K562 (cell line): Measurements from ENCODE around the gene SLC7A11. TPM values are rescaled to one million over a fixed set of nuclear protein-coding genes. Genes with fewer than 3 reads are reported as not detected.

Experiments
- ATAC-seq: fragments of 200-7000 bp; cut with Tn5 transposase; 3 replicates; pipeline ENCODE4 v1.9.1; 2020; ENCODE audit warnings: moderate library complexity
- BruUV-seq: library from RNA; stranded (reverse); fragments of 400-500 nt; replicated peaks from 2 replicates; lab custom pipeline; 2021; lab: Mats Ljungman, UMichigan
- CTCF ChIA-PET: fragments of 300-600 bp; formaldehyde crosslinking; extraction: SDS; loops from one replicate; lab custom pipeline; 2021; ENCODE audit warnings: low intra/inter-chr PET ratio; lab: Yijun Ruan, JAX
- POLR2A ChIA-PET: fragments of 300-600, 350-650 bp; sonication (Branson Sonifier 250); formaldehyde crosslinking; extraction: SDS; loops from one replicate; lab custom pipeline; 2021; ENCODE audit warnings: antibody characterized with exemption, inconsistent platforms; lab: Yijun Ruan, JAX
- DNase-seq, 4 experiments: peaks; one replicate each; pipeline versions ENCODE4 v3.0.0 to v3.0.0-alpha.2; 2011 to 2018; ENCODE audit warnings: low spot score in 3 of 4, mixed read lengths in 3 of 4; ENCODE audit errors: extremely low read depth in 1 of 4
- FAIRE-seq: peaks from 2 replicates; lab custom pipeline; 2011; peaks lifted over from hg19 to GRCh38; lab: Jason Lieb, UNC
- H2AFZ ChIP-seq: 2 replicates; pipeline ENCODE4 v1.6.0; 2011; ENCODE audit warnings: low read depth, low read length, control low read depth, inconsistent platforms
- H3K27ac ChIP-seq: fragments of 200-600 bp; 3 replicates; pipeline ENCODE4 v1.8.0; 2011; ENCODE audit warnings: low read depth, mild to moderate bottlenecking, control low read depth, inconsistent platforms, low read length, moderate library complexity, mixed read lengths; ENCODE audit errors: extremely low read depth
- H3K27me3 ChIP-seq, 2 experiments: fragments of 300-600 bp in 1 of 2; 2 replicates in 1 of 2; 3 replicates in 1 of 2; pipeline versions ENCODE4 v1.6.0 to v1.8.0; 2011; ENCODE audit warnings: inconsistent platforms in 2 of 2, low read length in 2 of 2, mild to moderate bottlenecking in 1 of 2, mixed read lengths in 1 of 2, moderate library complexity in 1 of 2; ENCODE audit not compliant: control insufficient read depth in 2 of 2, insufficient read depth in 2 of 2
- H3K36me3 ChIP-seq: fragments of 300-600 bp; 3 replicates; pipeline ENCODE4 v1.8.0; 2011; ENCODE audit warnings: mild to moderate bottlenecking, low read length, inconsistent platforms; ENCODE audit not compliant: control insufficient read depth, insufficient read depth
- H3K4me1 ChIP-seq, 2 experiments: fragments of 200-600 bp in 1 of 2; replicated peaks in 1 of 2; 2 replicates in 1 of 2; 3 replicates in 1 of 2; pipeline versions ENCODE4 v1.5.1 to v1.8.0; 2011; ENCODE audit warnings: inconsistent platforms in 2 of 2, low read length in 2 of 2, mild to moderate bottlenecking in 1 of 2, mixed read lengths in 1 of 2, moderate library complexity in 1 of 2; ENCODE audit not compliant: control insufficient read depth in 2 of 2, insufficient read depth in 2 of 2
- H3K4me2 ChIP-seq: 2 replicates; pipeline ENCODE4 v1.6.1; 2011; ENCODE audit warnings: low read length, control low read depth, inconsistent platforms, mixed read lengths; ENCODE audit not compliant: insufficient read depth
- H3K4me3 ChIP-seq: fragments of 200-600 bp; sonication (generic), shearing (Covaris generic); 2 replicates; pipeline ENCODE4 v1.5.1; 2016; ENCODE audit warnings: control low read depth, inconsistent platforms
- H3K79me2 ChIP-seq: fragments of 200-600 bp; 3 replicates; pipeline ENCODE4 v1.8.0; 2011; ENCODE audit warnings: low read length, inconsistent platforms; ENCODE audit not compliant: control insufficient read depth, insufficient read depth
- H3K9ac ChIP-seq, 2 experiments: 2 replicates each; pipeline versions ENCODE4 v1.6.0 to v1.6.1; 2011; ENCODE audit warnings: low read depth in 2 of 2, low read length in 2 of 2, control low read depth in 1 of 2, inconsistent platforms in 1 of 2, mild to moderate bottlenecking in 1 of 2, mixed read lengths in 1 of 2; ENCODE audit not compliant: insufficient read depth in 1 of 2
- H3K9me1 ChIP-seq: one replicate; pipeline ENCODE4 v1.6.0; 2011; ENCODE audit warnings: inconsistent platforms, mild to moderate bottlenecking, low read length, moderate library complexity; ENCODE audit not compliant: control insufficient read depth, insufficient read depth
- H3K9me3 ChIP-seq: replicated peaks from 2 replicates; pipeline ENCODE4 v1.5.1; 2011; ENCODE audit warnings: low read depth, low read length, inconsistent platforms; ENCODE audit not compliant: control insufficient read depth, insufficient read depth
- H4K20me1 ChIP-seq: replicated peaks from 2 replicates; pipeline ENCODE4 v1.6.1; 2011; ENCODE audit warnings: low read length, inconsistent platforms, mixed read lengths; ENCODE audit not compliant: control insufficient read depth, insufficient read depth
- BRF1 ChIP-seq: IDR thresholded peaks from 3 replicates; pipeline ENCODE4 v1.6.1; 2011; ENCODE audit warnings: borderline replicate concordance, mild to moderate bottlenecking; ENCODE audit not compliant: insufficient read length; ENCODE audit errors: extremely low read depth
- SMARCE1 ChIP-seq: fragments of 450-650 bp; IDR thresholded peaks from 2 replicates; pipeline ENCODE4 v1.7.1; 2016; ENCODE audit warnings: mild to moderate bottlenecking
- THRAP3 ChIP-seq: fragments of 450-650 bp; IDR thresholded peaks from 2 replicates; pipeline ENCODE4 v1.6.1; 2016; ENCODE audit warnings: mild to moderate bottlenecking, inconsistent platforms, borderline replicate concordance
- WGBS: fragments of 100-300 bp; shearing (Covaris generic); methylation state at CpG from one replicate; pipeline ENCODE4 v1.1.6; 2016; ENCODE audit warnings: low coverage, mixed read lengths; ENCODE audit not compliant: insufficient coverage; ENCODE audit errors: missing lambda C conversion rate; 5-methylcytosine and 5-hydroxymethylcytosine counted together
- in situ Hi-C: fragments of 300-500 bp; cut with MboI; formaldehyde crosslinking; loops from 4 replicates; pipeline ENCODE4 v1.15.0; 2018; ENCODE audit warnings: inconsistent platforms, mixed read lengths
- intact Hi-C: fragments of 100-400 bp; cut with micrococcal nuclease; formaldehyde crosslinking; loops from 2 replicates; pipeline ENCODE4 v1.14.2; 2022
- polyA plus RNA-seq, 8 experiments: library from polyadenylated mRNA; depleted of rRNA in 4 of 8; stranded (reverse) in 5 of 8; unstranded in 3 of 8; fragments of >200 nt; fragmentation: Nextera tagmentation in 2 of 8; fragmentation: Illumina TruSeq in 1 of 8; extraction: Ambion mirVana in 2 of 8; extraction: Trizol in 1 of 8; gene quantifications; 2 replicates each; pipeline versions ENCODE4 v1.2.1 to v1.2.3, GENCODE V29; 2011 to 2014; ENCODE audit warnings: inconsistent platforms in 1 of 8, missing spikeins in 1 of 8
- total RNA-seq, 7 experiments: library from RNA; depleted of rRNA in 6 of 7; stranded (reverse); fragments of >200 nt in 6 of 7; fragmentation: Illumina TruSeq in 2 of 7; extraction: Trizol in 2 of 7; gene quantifications; 2 replicates each; pipeline versions ENCODE4 v1.2.1 to v1.2.3, GENCODE V29; 2011 to 2021; ENCODE audit warnings: low replicate concordance in 1 of 7
- TF ChIP-seq, protein P1 (sequence below), 2 experiments: fragments of 450-650 bp; IDR thresholded peaks; 2 replicates each; pipeline ENCODE4 v1.6.1; 2016; ENCODE audit warnings: mild to moderate bottlenecking in 2 of 2, borderline replicate concordance in 1 of 2, low read depth in 1 of 2, moderate library complexity in 1 of 2

SLC7A11 gene
- total and polyA plus RNA-seq, 9 of the 15 experiments (the other 6 are each of a cell fraction or from before 2014, with no cell fraction given) = 4.5 to 26.1 (median 13.5) TPM

DNA sequence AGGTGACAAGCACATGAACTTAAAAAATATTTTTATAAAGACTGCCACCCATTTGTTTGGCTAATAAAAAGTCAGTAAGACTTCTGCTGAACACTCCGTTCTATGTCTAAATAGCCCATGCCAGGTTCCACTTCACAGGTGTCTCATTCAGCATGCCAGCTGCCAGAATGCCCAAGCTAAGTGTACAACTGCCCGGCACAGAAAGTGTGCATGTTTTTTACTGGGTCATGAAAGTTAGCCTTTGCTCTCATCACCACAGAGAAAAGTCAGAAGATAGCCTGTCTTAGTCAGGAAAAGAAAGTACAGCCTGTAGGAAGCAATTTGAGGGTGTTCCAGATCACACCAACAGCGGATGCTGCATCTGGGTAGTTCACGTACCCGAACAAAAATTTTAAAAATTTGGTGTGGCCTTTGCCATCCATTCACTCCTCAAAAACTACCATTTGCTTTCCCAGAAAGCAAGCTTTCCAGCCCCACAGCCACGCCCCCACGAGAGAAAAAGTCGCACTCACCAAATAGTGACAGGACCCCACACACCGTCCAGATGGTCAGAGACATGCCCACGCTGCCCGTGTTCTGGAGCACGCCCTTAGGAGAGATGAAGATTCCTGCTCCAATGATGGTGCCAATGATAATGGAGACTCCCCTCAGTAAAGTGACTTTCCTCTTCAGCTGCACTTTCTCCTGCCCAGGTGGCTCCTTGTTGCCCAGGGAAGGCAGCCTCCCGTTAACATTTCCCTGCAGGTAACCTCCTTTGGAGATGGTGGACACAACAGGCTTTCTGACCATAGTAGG, 671 bp downstream of the SLC7A11 start (continued):
- TF ChIP-seq SMARCE1 (no peak; the same call in 1 of the 2 replicates), BRF1 (no peak)
- TF ChIP-seq, all 486 proteins: peak for 43

- DNase-seq (no peak), FAIRE-seq (no peak), ATAC-seq (0 out of 3 replicates have a peak, but pooled peaks have one; percentile 0)
- no peaks in the 10 kb centered on the region; the same call in 1 of the 2 replicates for H4K20me1 ChIP-seq
- H3K4me1 ChIP-seq = peaks cover 0 to 26% of the 10 kb centered on the region in 2 experiments; a peak in 4 of 5 replicates
- H3K9me3 ChIP-seq = no peaks in the 10 kb centered on the region
- peak overlapping the region; percentile 75 for H3K4me2 ChIP-seq
- intact Hi-C loops = no loop called here
- peak overlapping the region; percentile 69 for H3K4me3 ChIP-seq
- POLR2A ChIA-PET = interaction anchor here (1.0 to 1.2 kb wide), 2 partner anchors 283 to 439 kb away, joined by 3 to 4 read pairs; no protein-coding TSS in a partner anchor
- H3K79me2 ChIP-seq = peaks cover 75% of the 10 kb centered on the region
- CTCF ChIA-PET = no interaction called here
- no peaks in the 10 kb centered on the region for H3K27me3 ChIP-seq
- H3K9me1 ChIP-seq = no peaks in the 10 kb centered on the region
- H3K36me3 ChIP-seq = peaks cover 15% of the 10 kb centered on the region
- peak overlapping the region; percentile 99; the same call in 2 of the 3 replicates for H3K27ac ChIP-seq
- H3K9ac ChIP-seq = peak overlapping the region in 1 of 2 experiments; percentile 98; a peak in 3 of 4 replicates
- H2AFZ ChIP-seq = no peak overlapping the region
- BruUV-seq = no TSS peak
- WGBS = 0% methylated on average over 1 of the region's 1 CpG
- in situ Hi-C loops = no loop called here
- TF ChIP-seq THRAP3 = no peak
- TF ChIP-seq, protein P1, sequence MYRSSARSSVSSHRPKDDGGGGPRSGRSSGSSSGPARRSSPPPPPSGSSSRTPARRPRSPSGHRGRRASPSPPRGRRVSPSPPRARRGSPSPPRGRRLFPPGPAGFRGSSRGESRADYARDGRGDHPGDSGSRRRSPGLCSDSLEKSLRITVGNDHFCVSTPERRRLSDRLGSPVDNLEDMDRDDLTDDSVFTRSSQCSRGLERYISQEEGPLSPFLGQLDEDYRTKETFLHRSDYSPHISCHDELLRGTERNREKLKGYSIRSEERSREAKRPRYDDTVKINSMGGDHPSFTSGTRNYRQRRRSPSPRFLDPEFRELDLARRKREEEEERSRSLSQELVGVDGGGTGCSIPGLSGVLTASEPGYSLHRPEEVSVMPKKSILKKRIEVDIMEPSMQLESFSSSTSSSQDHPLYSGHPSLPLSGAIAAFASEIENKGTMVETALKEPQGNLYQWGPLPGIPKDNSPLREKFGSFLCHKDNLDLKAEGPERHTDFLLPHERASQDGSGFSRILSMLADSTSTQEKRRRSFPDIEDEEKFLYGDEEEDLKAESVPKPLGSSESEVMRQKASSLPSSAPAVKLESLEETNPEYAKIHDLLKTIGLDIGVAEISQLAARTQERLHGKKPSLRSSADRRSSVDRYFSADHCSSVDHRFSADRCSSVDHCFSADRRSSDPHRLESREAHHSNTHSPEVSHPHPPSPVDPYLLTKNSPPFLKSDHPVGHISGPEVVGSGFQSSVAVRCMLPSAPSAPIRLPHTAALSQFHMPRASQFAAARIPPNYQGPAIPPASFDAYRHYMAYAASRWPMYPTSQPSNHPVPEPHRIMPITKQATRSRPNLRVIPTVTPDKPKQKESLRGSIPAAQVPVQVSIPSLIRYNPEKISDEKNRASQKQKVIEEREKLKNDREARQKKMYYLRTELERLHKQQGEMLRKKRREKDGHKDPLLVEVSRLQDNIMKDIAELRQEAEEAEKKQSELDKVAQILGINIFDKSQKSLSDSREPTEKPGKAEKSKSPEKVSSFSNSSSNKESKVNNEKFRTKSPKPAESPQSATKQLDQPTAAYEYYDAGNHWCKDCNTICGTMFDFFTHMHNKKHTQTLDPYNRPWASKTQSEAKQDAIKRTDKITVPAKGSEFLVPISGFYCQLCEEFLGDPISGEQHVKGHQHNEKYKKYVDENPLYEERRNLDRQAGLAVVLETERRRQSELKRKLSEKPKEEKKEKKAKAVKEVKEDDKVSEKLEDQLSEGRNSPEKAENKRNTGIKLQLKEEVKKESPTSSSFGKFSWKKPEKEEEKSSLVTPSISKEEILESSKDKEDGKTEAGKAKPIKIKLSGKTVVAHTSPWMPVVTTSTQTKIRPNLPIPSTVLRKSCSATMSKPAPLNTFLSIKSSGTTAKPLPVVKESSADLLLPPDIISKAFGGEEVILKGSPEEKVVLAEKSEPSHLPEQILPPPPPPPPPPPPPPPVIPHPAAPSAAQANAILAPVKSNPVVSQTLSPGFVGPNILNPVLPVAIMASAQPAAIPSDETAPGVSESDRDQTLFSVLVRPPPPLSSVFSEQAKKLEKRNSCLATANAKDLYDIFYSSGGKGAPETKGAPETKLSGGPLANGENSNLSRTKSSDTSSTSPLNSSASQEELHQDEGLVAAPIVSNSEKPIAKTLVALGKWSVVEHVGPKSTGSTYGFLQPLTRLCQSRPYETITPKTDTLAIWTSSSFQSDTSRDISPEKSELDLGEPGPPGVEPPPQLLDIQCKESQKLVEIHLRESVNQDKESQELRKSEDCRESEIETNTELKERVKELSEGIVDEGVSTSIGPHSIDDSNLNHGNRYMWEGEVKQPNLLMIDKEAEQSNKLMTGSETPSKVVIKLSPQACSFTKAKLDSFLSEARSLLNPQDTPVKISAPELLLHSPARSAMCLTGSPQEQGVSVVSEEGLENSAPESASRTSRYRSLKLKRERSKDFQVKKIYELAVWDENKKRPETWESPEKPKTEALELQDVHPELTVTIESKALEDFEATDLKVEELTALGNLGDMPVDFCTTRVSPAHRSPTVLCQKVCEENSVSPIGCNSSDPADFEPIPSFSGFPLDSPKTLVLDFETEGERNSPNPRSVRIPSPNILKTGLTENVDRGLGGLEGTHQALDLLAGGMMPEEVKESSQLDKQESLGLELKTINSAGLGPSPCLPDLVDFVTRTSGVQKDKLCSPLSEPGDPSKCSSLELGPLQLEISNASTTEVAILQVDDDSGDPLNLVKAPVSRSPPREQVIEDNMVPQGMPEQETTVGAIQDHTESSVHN (IDR thresholded peaks at IDR 0.05; ENCODE audit: borderline replicate concordance in 1 of 2, low read depth in 1 of 2) = no peak
These were observed 2.7 kb downstream of the SLC7A11 start for GRCh38 chr4:138239491-138239890.
